ENCODE measurements around the gene DNHD1.

GRCh38 chr11:6568191-6568918 is 71.3 kb downstream of the DNHD1 start:
- TF ChIP-seq CTCF (conservative IDR thresholded peaks at IDR 0.05) (no peak), EZH2 (IDR thresholded peaks at IDR 0.05; ENCODE audit: low read depth) (no peak)

Data from PC-9 (cell line).